ENCODE results near the gene ELK4. TPM values are rescaled to one million over a fixed set of nuclear protein-coding genes. Genes with fewer than 3 reads are reported as not detected.

The ELK4 gene
- total RNA-seq, 1 donor from 2014 or later = 27.6 TPM

GRCh38 chr1:205652984-205653383 lies 21.2 kb upstream of the ELK4 start:
- H3K9me3 Mint-ChIP-seq = no peaks in the 10 kb centered on the region
- no peaks in the 10 kb centered on the region for H3K27me3 Mint-ChIP-seq
- DNase-seq (ENCODE audit: extremely low spot score, unreplicated experiment) = no peak
- H3K36me3 Mint-ChIP-seq = no peaks in the 10 kb centered on the region
- no peak overlapping the region for H3K27ac Mint-ChIP-seq
- TF ChIP-seq CTCF (conservative IDR thresholded peaks at IDR 0.05) = no peak
- peaks cover 13% of the 10 kb centered on the region for H3K4me1 Mint-ChIP-seq (ENCODE audit: unreplicated experiment)
- no peak overlapping the region for H3K4me3 Mint-ChIP-seq

- Mint-ChIP-seq H3K4me3 (no peak overlapping the region), H3K4me1 (ENCODE audit: unreplicated experiment) (peaks cover 14% of the 10 kb centered on the region), H3K27me3 (no peaks in the 10 kb centered on the region), H3K9me3 (no peaks in the 10 kb centered on the region), H3K36me3 (no peaks in the 10 kb centered on the region), H3K27ac (no peak overlapping the region)
- no peak for TF ChIP-seq CTCF (conservative IDR thresholded peaks at IDR 0.05)
- no peak for DNase-seq (ENCODE audit: extremely low spot score, unreplicated experiment)
These were observed 18.4 kb upstream of the ELK4 start for GRCh38 chr1:205650241-205650640.

- H3K9me3 Mint-ChIP-seq = no peaks in the 10 kb centered on the region
- no peaks in the 10 kb centered on the region for H3K36me3 Mint-ChIP-seq
- H3K4me1 Mint-ChIP-seq (ENCODE audit: unreplicated experiment) = peaks cover 13% of the 10 kb centered on the region
- no peak for DNase-seq (ENCODE audit: extremely low spot score, unreplicated experiment)
- no peaks in the 10 kb centered on the region for H3K27me3 Mint-ChIP-seq
- no peak for TF ChIP-seq CTCF (conservative IDR thresholded peaks at IDR 0.05)
- no peak overlapping the region for H3K4me3 Mint-ChIP-seq
- no peak overlapping the region for H3K27ac Mint-ChIP-seq
These were observed 13.7 kb upstream of the ELK4 start for GRCh38 chr1:205645519-205645918.

- no peaks in the 10 kb centered on the region for H3K36me3 Mint-ChIP-seq
- H3K27me3 Mint-ChIP-seq = peaks cover 11% of the 10 kb centered on the region
- peaks cover 3% of the 10 kb centered on the region for H3K4me1 Mint-ChIP-seq (ENCODE audit: unreplicated experiment)
- TF ChIP-seq CTCF (conservative IDR thresholded peaks at IDR 0.05) = no peak
- DNase-seq (ENCODE audit: extremely low spot score, unreplicated experiment) = no peak
- no peak overlapping the region for H3K4me3 Mint-ChIP-seq
- H3K27ac Mint-ChIP-seq = no peak overlapping the region
- no peaks in the 10 kb centered on the region for H3K9me3 Mint-ChIP-seq
These were observed 11.0 kb upstream of the ELK4 start for GRCh38 chr1:205642679-205643307.

GRCh38 chr1:205639567-205639966 lies 7.8 kb upstream of the ELK4 start:
- TF ChIP-seq CTCF (conservative IDR thresholded peaks at IDR 0.05) = no peak
- Mint-ChIP-seq H3K9me3 (no peaks in the 10 kb centered on the region), H3K27me3 (peaks cover 11% of the 10 kb centered on the region), H3K36me3 (no peaks in the 10 kb centered on the region), H3K4me1 (ENCODE audit: unreplicated experiment) (peaks cover 10% of the 10 kb centered on the region), H3K27ac (no peak overlapping the region), H3K4me3 (no peak overlapping the region)
- DNase-seq (ENCODE audit: extremely low spot score, unreplicated experiment) = no peak

Data from type B pancreatic cell (in vitro differentiated cells).